GM21737 (cell line): ENCODE results near the gene C20orf204.
A peak's percentile ranks its signal among the peaks of the same experiment; 100 is the strongest.

Experiments used
- ATAC-seq: cut with Tn5 transposase; IDR thresholded peaks from one replicate; pipeline ENCODE4 v1.9.1; 2021; ENCODE audit warnings: mild to moderate bottlenecking, moderate library complexity; ENCODE audit not compliant: unreplicated experiment

The C20orf204 gene

GRCh38 chr20:64055396-64055892 is 19.5 kb downstream of the C20orf204 start:
- ATAC-seq = no peak

GRCh38 chr20:64055893-64056638 is 20.1 kb downstream of the C20orf204 start:
- no peak for ATAC-seq

- no peak for ATAC-seq
Observed at GRCh38 chr20:64056639-64056888, 20.6 kb downstream of the C20orf204 start.

- ATAC-seq = no peak
Observed at GRCh38 chr20:64056889-64057627, 21.1 kb downstream of the C20orf204 start.

- no peak for ATAC-seq
Observed at GRCh38 chr20:64057628-64058498, 21.9 kb downstream of the C20orf204 start.

- ATAC-seq = no peak
Observed at GRCh38 chr20:64058536-64058935, 22.6 kb downstream of the C20orf204 start.

GRCh38 chr20:64062276-64062595 is 26.3 kb downstream of the C20orf204 start:
- ATAC-seq = no peak

GRCh38 chr20:64062596-64063388 is 26.8 kb downstream of the C20orf204 start, which contains the start of gene TCEA2:
TSS of gene TCEA2 (plus strand) at chr20:64063198. CDS start at chr20:64063313, 115 bp downstream.
- ATAC-seq = peak; percentile 76

- no peak for ATAC-seq
Observed at GRCh38 chr20:64063389-64064144, 27.6 kb downstream of the C20orf204 start.

- no peak for ATAC-seq
Observed at GRCh38 chr20:64064145-64064698, 28.2 kb downstream of the C20orf204 start.

- peak; percentile 0 for ATAC-seq
Observed at GRCh38 chr20:64065062-64065973, 29.3 kb downstream of the C20orf204 start.

GRCh38 chr20:64065974-64066343 is 30.0 kb downstream of the C20orf204 start:
- ATAC-seq = peak; percentile 46

- no peak for ATAC-seq
Observed at GRCh38 chr20:64067005-64067632, 31.1 kb downstream of the C20orf204 start.

GRCh38 chr20:64067733-64068307 is 31.8 kb downstream of the C20orf204 start:
- ATAC-seq = no peak

GRCh38 chr20:64068386-64069208 is 32.6 kb downstream of the C20orf204 start:
- ATAC-seq = no peak

- ATAC-seq = no peak
Observed at GRCh38 chr20:64069209-64069613, 33.2 kb downstream of the C20orf204 start.
